GM18505 (cell line): Measurements from ENCODE around the gene KERA.

Source experiments
- ATAC-seq: cut with Tn5 transposase; IDR thresholded peaks from one replicate; pipeline ENCODE4 v1.9.1; 2021; ENCODE audit not compliant: unreplicated experiment
- POLR2A ChIP-seq: IDR thresholded peaks from 4 replicates; pipeline ENCODE4 v1.6.1; 2011; ENCODE audit warnings: borderline replicate concordance; ENCODE audit not compliant: insufficient read depth, insufficient read length; ENCODE audit errors: extremely low read depth

KERA gene

GRCh38 chr12:91009319-91009950, 48.4 kb downstream of the KERA start:
- TF ChIP-seq POLR2A = no peak
- ATAC-seq = peak; percentile 90

- peak; percentile 74 for ATAC-seq
Measured at GRCh38 chr12:91007531-91008290, 50.1 kb downstream of the KERA start.

GRCh38 chr12:91004872-91005271, 53.0 kb downstream of the KERA start, which contains the start of gene EPYC:
Gene EPYC (minus strand): TSS chr12:91004972. CDS start chr12:91002565, 2,407 bp downstream.
- TF ChIP-seq POLR2A = no peak
- no peak for ATAC-seq

More at GRCh38 chr12:91007531-91008290, 50.1 kb downstream of the KERA start:
- no peak for TF ChIP-seq POLR2A

- no peak for TF ChIP-seq POLR2A
- ATAC-seq = no peak
Measured at GRCh38 chr12:91003737-91004136, 54.1 kb downstream of the KERA start.

GRCh38 chr12:91001306-91001705, 56.5 kb downstream of the KERA start:
- no peak for ATAC-seq
- no peak for TF ChIP-seq POLR2A
